IMR-90 (cell line): Measurements from ENCODE around the gene COA6.

Experiments used
- BHLHE40 ChIP-seq: fragments of 150-350 bp; IDR thresholded peaks from 2 replicates; pipeline ENCODE4 v1.6.1; 2016; ENCODE audit warnings: mild to moderate bottlenecking, low read depth, low read length
- FOS ChIP-seq: fragments of 150-350 bp; IDR thresholded peaks from 2 replicates; pipeline ENCODE4 v1.6.1; 2016; ENCODE audit warnings: low read depth, low read length
- POLR2A ChIP-seq: IDR thresholded peaks from 2 replicates; pipeline ENCODE4 v1.6.1; 2012; ENCODE audit warnings: mild to moderate bottlenecking, low read depth, low read length
- RAD21 ChIP-seq: IDR thresholded peaks from 2 replicates; pipeline ENCODE4 v1.6.1; 2012; ENCODE audit warnings: low read length, improper control_type of control experiment
- SMC3 ChIP-seq: fragments of 150-350 bp; IDR thresholded peaks from 2 replicates; pipeline ENCODE4 v1.6.1; 2016; ENCODE audit warnings: low read depth, mild to moderate bottlenecking, antibody characterized with exemption, low read length, moderate library complexity
- USF2 ChIP-seq: fragments of 150-350 bp; IDR thresholded peaks from 2 replicates; pipeline ENCODE4 v1.6.1; 2017; ENCODE audit warnings: mild to moderate bottlenecking, antibody characterized with exemption, low read length, low read depth
- TF ChIP-seq, protein P1 (sequence below): conservative IDR thresholded peaks from 2 replicates; pipeline ENCODE4 v1.5.1; 2012; ENCODE audit warnings: mild to moderate bottlenecking, low read depth, low read length, improper control_type of control experiment

GRCh38 chr1:234361102-234361603 lies 12.1 kb upstream of the COA6 start:
- TF ChIP-seq, protein P1, sequence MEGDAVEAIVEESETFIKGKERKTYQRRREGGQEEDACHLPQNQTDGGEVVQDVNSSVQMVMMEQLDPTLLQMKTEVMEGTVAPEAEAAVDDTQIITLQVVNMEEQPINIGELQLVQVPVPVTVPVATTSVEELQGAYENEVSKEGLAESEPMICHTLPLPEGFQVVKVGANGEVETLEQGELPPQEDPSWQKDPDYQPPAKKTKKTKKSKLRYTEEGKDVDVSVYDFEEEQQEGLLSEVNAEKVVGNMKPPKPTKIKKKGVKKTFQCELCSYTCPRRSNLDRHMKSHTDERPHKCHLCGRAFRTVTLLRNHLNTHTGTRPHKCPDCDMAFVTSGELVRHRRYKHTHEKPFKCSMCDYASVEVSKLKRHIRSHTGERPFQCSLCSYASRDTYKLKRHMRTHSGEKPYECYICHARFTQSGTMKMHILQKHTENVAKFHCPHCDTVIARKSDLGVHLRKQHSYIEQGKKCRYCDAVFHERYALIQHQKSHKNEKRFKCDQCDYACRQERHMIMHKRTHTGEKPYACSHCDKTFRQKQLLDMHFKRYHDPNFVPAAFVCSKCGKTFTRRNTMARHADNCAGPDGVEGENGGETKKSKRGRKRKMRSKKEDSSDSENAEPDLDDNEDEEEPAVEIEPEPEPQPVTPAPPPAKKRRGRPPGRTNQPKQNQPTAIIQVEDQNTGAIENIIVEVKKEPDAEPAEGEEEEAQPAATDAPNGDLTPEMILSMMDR, result no peak
- TF ChIP-seq RAD21, result no peak
- no peak for TF ChIP-seq USF2
- TF ChIP-seq BHLHE40, result no peak
- TF ChIP-seq POLR2A, result no peak
- TF ChIP-seq FOS, result no peak
- no peak for TF ChIP-seq SMC3
